Kidney (tissue), 14 donors: ENCODE results near the gene C1orf116. TPM values are rescaled to one million over a fixed set of nuclear protein-coding genes. Genes with fewer than 3 reads are reported as not detected.

Experiments
- DNase-seq, 5 donors: peaks; one replicate each; pipeline ENCODE4 v3.0.0-alpha.2; 2013 to 2020
- FAIRE-seq: peaks from 2 replicates; lab custom pipeline; 2012; peaks lifted over from hg19 to GRCh38; lab: Jason Lieb, UNC
- H3K27ac ChIP-seq, 2 donors: one replicate each; pipeline ENCODE4 v1.7.0; 2013; ENCODE audit warnings: low read depth in 2 of 2, low read length in 2 of 2, inconsistent platforms in 1 of 2
- H3K27me3 ChIP-seq: one replicate; pipeline ENCODE4 v1.7.1; 2013; ENCODE audit warnings: low read length, inconsistent platforms; ENCODE audit not compliant: control insufficient read depth, insufficient read depth
- H3K36me3 ChIP-seq, 3 donors: one replicate each; pipeline versions ENCODE4 v1.7.0 to v1.7.1; 2013; ENCODE audit warnings: low read length in 3 of 3, control low read depth in 1 of 3, inconsistent platforms in 1 of 3; ENCODE audit not compliant: insufficient read depth in 3 of 3, control insufficient read depth in 2 of 3
- H3K4me1 ChIP-seq, 3 donors: one replicate each; pipeline versions ENCODE4 v1.7.0 to v1.7.1; 2013; ENCODE audit warnings: low read length in 3 of 3, inconsistent platforms in 1 of 3, low read depth in 1 of 3; ENCODE audit not compliant: control insufficient read depth in 2 of 3, insufficient read depth in 2 of 3
- H3K4me3 ChIP-seq, 3 donors: one replicate each; pipeline versions ENCODE4 v1.7.0 to v1.8.1; 2013; ENCODE audit warnings: low read length in 3 of 3, control low read depth in 1 of 3, inconsistent platforms in 1 of 3
- H3K9ac ChIP-seq, 3 donors: one replicate each; pipeline versions ENCODE4 v1.7.0 to v1.7.1; 2013; ENCODE audit warnings: low read length in 3 of 3, control low read depth in 1 of 3, inconsistent platforms in 1 of 3
- H3K9me3 ChIP-seq, 3 donors: one replicate each; pipeline versions ENCODE4 v1.7.0 to v1.7.1; 2013; ENCODE audit warnings: low read length in 3 of 3, control low read depth in 1 of 3, inconsistent platforms in 1 of 3; ENCODE audit not compliant: control insufficient read depth in 2 of 3, insufficient read depth in 1 of 3
- intact Hi-C: fragments of 100-400 bp; cut with DNase I; formaldehyde crosslinking; loops from one replicate; pipeline ENCODE4 v1.11.1; 2022
- polyA plus RNA-seq: library from polyadenylated mRNA; stranded (reverse); fragments of 350-450 nt; fragmentation: Illumina TruSeq; extraction: RNeasy Lipid Tissue Mini Kit (QIAGEN cat#74804); gene quantifications from one replicate; pipeline ENCODE4 v1.2.3, GENCODE V29; 2014; ENCODE audit warnings: low read depth, low replicate concordance; ENCODE audit not compliant: insufficient read depth
- total RNA-seq: library from RNA; stranded (reverse); fragmentation: NEBNext Ultra II Directional; extraction: Animal tissue kit (Norgen Biotek cat#: 25700); gene quantifications from one replicate; pipeline ENCODE4 v1.2.1, GENCODE V29; 2021
- TF ChIP-seq, protein P1 (sequence below): IDR thresholded peaks from 3 replicates; pipeline ENCODE4 v1.5.1; 2012; ENCODE audit warnings: mild to moderate bottlenecking, moderate library complexity, borderline replicate concordance; ENCODE audit not compliant: insufficient read depth; ENCODE audit errors: extremely low read depth
- donor health status: control.
- donor health status: control.
- donor health status: control.
- donor health status: control.
- donor health status: control.
- donor health status: DM: yes; HTN: yes; CAD: no.
- donor health status: Normal renal cell carcinoma (clear cell type).

C1orf116 gene
- total and polyA plus RNA-seq, 2 donors from 2014 or later = 11.9 to 19.6 TPM

DNA sequence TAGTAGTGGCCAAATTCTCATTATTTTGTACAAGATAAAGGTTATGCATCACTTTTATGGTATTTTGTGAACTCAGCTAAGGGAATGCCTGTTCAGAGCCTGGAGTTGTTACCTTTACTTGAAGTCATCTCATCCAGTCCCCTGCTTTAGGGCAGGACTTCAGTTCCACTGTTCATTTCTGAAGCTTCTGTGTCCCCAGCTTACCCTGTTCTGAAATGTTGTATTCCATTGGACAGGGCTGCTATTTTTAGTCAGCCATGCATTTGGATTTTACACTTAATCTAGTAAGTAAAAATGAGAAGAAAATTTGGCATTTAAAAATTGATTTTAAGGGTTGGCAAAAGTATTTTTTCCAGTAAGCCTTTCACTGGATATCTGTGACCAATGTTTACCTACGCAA is 44.5 kb upstream of the C1orf116 start:
- FAIRE-seq = no peak

GRCh38 chr1:207076181-207076955 is 43.8 kb upstream of the C1orf116 start:
- H3K9me3 ChIP-seq = no peaks in the 10 kb centered on the region
- no peaks in the 10 kb centered on the region for H3K27me3 ChIP-seq
- H3K36me3 ChIP-seq = peaks cover under 1 to 54% (median 39%) of the 10 kb centered on the region in 3 donors
- no peak for DNase-seq
- H3K4me3 ChIP-seq = no peak overlapping the region
- H3K9ac ChIP-seq = no peak overlapping the region
- H3K4me1 ChIP-seq = no peaks in the 10 kb centered on the region
- TF ChIP-seq, protein P1, sequence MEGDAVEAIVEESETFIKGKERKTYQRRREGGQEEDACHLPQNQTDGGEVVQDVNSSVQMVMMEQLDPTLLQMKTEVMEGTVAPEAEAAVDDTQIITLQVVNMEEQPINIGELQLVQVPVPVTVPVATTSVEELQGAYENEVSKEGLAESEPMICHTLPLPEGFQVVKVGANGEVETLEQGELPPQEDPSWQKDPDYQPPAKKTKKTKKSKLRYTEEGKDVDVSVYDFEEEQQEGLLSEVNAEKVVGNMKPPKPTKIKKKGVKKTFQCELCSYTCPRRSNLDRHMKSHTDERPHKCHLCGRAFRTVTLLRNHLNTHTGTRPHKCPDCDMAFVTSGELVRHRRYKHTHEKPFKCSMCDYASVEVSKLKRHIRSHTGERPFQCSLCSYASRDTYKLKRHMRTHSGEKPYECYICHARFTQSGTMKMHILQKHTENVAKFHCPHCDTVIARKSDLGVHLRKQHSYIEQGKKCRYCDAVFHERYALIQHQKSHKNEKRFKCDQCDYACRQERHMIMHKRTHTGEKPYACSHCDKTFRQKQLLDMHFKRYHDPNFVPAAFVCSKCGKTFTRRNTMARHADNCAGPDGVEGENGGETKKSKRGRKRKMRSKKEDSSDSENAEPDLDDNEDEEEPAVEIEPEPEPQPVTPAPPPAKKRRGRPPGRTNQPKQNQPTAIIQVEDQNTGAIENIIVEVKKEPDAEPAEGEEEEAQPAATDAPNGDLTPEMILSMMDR = no peak
- no peak overlapping the region for H3K27ac ChIP-seq
- FAIRE-seq = no peak
- intact Hi-C loops = no loop called here

More for the DNA sequence above, 44.5 kb upstream of the C1orf116 start:
- Histone ChIP-seq H3K4me3 (no peak overlapping the region), H3K27me3 (no peaks in the 10 kb centered on the region), H3K9me3 (no peaks in the 10 kb centered on the region), H3K9ac (no peak overlapping the region), H3K27ac (no peak overlapping the region), H3K4me1 (no peaks in the 10 kb centered on the region), H3K36me3 (peaks cover 0 to 48% (median 34%) of the 10 kb centered on the region in 3 donors)
- intact Hi-C loops = no loop called here
- DNase-seq = no peak
- TF ChIP-seq, protein P1 = no peak

- H3K36me3 ChIP-seq = peaks cover 3 to 55% (median 53%) of the 10 kb centered on the region in 3 donors
- no peak overlapping the region for H3K4me3 ChIP-seq
- H3K27me3 ChIP-seq = no peaks in the 10 kb centered on the region
- no peak overlapping the region for H3K9ac ChIP-seq
- H3K27ac ChIP-seq = no peak overlapping the region
- TF ChIP-seq, protein P1 = no peak
- H3K4me1 ChIP-seq = no peaks in the 10 kb centered on the region
- intact Hi-C loops = no loop called here
- no peaks in the 10 kb centered on the region for H3K9me3 ChIP-seq
- no peak for DNase-seq
- no peak for FAIRE-seq
These were observed 41.6 kb upstream of the C1orf116 start for GRCh38 chr1:207073906-207074820.
